Glutamatergic neuron (in vitro differentiated cells): Measurements from ENCODE around the gene PALM. TPM values are rescaled to one million over a fixed set of nuclear protein-coding genes. Genes with fewer than 3 reads are reported as not detected.
"Not testable (repeated sequence)": the region's sequence is repeated elsewhere in the genome, so short reads cannot be mapped to it uniquely, and the experiment has no call there.

Experiments
- DNase-seq: peaks from one replicate; pipeline ENCODE4 v3.0.0; 2022
- H3K27ac Mint-ChIP-seq: one replicate; pipeline ENCODE4 v1.8.0; 2020; ENCODE audit warnings: mild to moderate bottlenecking, mixed read lengths, inconsistent platforms; ENCODE audit not compliant: unreplicated experiment
- H3K27me3 Mint-ChIP-seq: one replicate; pipeline ENCODE4 v1.8.0; 2020; ENCODE audit warnings: mild to moderate bottlenecking, moderate library complexity, mixed read lengths, inconsistent platforms; ENCODE audit not compliant: unreplicated experiment
- H3K36me3 Mint-ChIP-seq: one replicate; pipeline ENCODE4 v1.8.0; 2020; ENCODE audit warnings: mild to moderate bottlenecking, mixed read lengths, inconsistent platforms; ENCODE audit not compliant: unreplicated experiment
- H3K4me1 Mint-ChIP-seq: one replicate; pipeline ENCODE4 v1.8.0; 2020; ENCODE audit warnings: mild to moderate bottlenecking, low read depth, mixed read lengths, inconsistent platforms; ENCODE audit not compliant: unreplicated experiment
- H3K4me3 Mint-ChIP-seq: one replicate; pipeline ENCODE4 v1.8.0; 2020; ENCODE audit warnings: mild to moderate bottlenecking, mixed read lengths, inconsistent platforms; ENCODE audit not compliant: unreplicated experiment
- H3K9me3 Mint-ChIP-seq: one replicate; pipeline ENCODE4 v1.8.0; 2020; ENCODE audit warnings: mild to moderate bottlenecking, moderate library complexity, mixed read lengths, inconsistent platforms; ENCODE audit not compliant: unreplicated experiment
- CTCF ChIP-seq: fragments of 200-600 bp; sonication (generic); IDR thresholded peaks from one replicate; pipeline ENCODE4 v1.5.0; 2021; ENCODE audit not compliant: partially characterized antibody, unreplicated experiment
- total RNA-seq: library from RNA; stranded (reverse); fragmentation: NEBNext Ultra II Directional; extraction: Animal tissue kit (Norgen Biotek cat#: 25700); gene quantifications from one replicate; pipeline ENCODE4 v1.2.1, GENCODE V29; 2021; ENCODE audit not compliant: unreplicated experiment

Gene PALM
- total RNA-seq, 1 donor from 2014 or later, result 349 TPM

GRCh38 chr19:742540-743075 lies 33.9 kb downstream of the PALM start:
- no peak for TF ChIP-seq CTCF
- peaks cover 23% of the 10 kb centered on the region for H3K27me3 Mint-ChIP-seq
- H3K4me3 Mint-ChIP-seq, result no peak overlapping the region
- no peaks in the 10 kb centered on the region for H3K4me1 Mint-ChIP-seq
- DNase-seq, result no peak
- peaks cover 38% of the 10 kb centered on the region for H3K9me3 Mint-ChIP-seq
- no peak overlapping the region for H3K27ac Mint-ChIP-seq
- H3K36me3 Mint-ChIP-seq, result no peaks in the 10 kb centered on the region

GRCh38 chr19:743168-743687 lies 34.5 kb downstream of the PALM start:
- TF ChIP-seq CTCF, result no peak
- Mint-ChIP-seq H3K4me1 (no peaks in the 10 kb centered on the region), H3K27ac (no peak overlapping the region), H3K36me3 (no peaks in the 10 kb centered on the region), H3K9me3 (peaks cover 37% of the 10 kb centered on the region), H3K4me3 (no peak overlapping the region), H3K27me3 (peaks cover 22% of the 10 kb centered on the region)
- DNase-seq, result no peak

GRCh38 chr19:745138-745537 lies 36.4 kb downstream of the PALM start:
- not testable (repeated sequence) for H3K36me3 Mint-ChIP-seq, H3K4me3 Mint-ChIP-seq, H3K27ac Mint-ChIP-seq, DNase-seq, H3K4me1 Mint-ChIP-seq
- H3K9me3 Mint-ChIP-seq, result peaks cover 29% of the 10 kb centered on the region
- H3K27me3 Mint-ChIP-seq, result peaks cover 16% of the 10 kb centered on the region

- H3K4me3 Mint-ChIP-seq, result no peak overlapping the region
- H3K27me3 Mint-ChIP-seq, result peaks cover 16% of the 10 kb centered on the region
- no peak for DNase-seq
- H3K4me1 Mint-ChIP-seq, result no peaks in the 10 kb centered on the region
- peaks cover 28% of the 10 kb centered on the region for H3K9me3 Mint-ChIP-seq
- H3K36me3 Mint-ChIP-seq, result no peaks in the 10 kb centered on the region
- no peak for TF ChIP-seq CTCF
- no peak overlapping the region for H3K27ac Mint-ChIP-seq
Observed at GRCh38 chr19:746208-746819, 37.6 kb downstream of the PALM start.

- Mint-ChIP-seq H3K27ac (no peak overlapping the region), H3K4me3 (no peak overlapping the region), H3K27me3 (peaks cover 15% of the 10 kb centered on the region), H3K4me1 (no peaks in the 10 kb centered on the region), H3K9me3 (peaks cover 25% of the 10 kb centered on the region), H3K36me3 (no peaks in the 10 kb centered on the region)
- no peak for DNase-seq
- no peak for TF ChIP-seq CTCF
Observed at GRCh38 chr19:746956-747355, 38.2 kb downstream of the PALM start.
